ENCODE results near the gene BAIAP3.

Gene BAIAP3

DNA sequence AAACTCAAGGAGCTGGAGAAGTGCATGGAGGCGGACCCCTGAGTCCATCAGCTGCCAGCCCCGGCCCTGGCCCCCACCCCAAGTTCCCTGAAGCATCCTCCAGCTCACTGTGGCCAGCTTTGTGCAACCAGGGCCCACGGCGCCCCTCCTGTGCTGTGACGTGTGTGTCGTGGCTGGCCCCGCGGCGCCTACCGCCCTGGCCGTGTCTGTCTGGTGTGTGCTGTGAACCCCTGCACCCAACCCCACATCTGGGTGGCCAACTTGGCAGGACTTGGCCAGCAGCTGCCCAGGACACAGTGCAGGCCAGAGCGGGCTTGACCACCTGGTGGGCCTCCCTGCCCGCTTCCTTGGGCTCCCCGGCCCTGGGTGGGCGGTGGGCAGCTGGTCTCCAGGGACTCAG is 15.0 kb downstream of the BAIAP3 start:
- DNase-seq (ENCODE audit: low spot score), result no peak

DNA sequence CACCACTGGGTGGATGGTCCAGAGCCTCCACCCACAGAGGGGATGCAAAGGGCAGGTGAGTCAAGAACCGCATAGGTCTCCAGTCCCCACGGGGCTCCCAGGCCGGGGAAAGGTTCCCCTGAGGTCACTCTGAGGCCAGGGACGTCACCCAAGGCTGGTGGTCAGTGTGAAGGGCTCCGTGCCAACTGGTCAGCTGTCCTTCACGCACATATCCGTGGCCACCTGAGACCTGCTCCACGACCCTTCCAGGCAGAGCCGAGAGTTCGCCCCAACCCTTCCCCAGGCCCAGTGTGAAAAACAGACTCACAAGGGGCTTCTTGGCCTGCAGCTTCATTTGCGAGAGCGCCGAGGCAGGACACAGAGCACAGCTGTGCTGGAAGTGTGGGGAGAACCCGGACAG is 15.5 kb downstream of the BAIAP3 start:
- no peak for DNase-seq (ENCODE audit: low spot score)

DNA sequence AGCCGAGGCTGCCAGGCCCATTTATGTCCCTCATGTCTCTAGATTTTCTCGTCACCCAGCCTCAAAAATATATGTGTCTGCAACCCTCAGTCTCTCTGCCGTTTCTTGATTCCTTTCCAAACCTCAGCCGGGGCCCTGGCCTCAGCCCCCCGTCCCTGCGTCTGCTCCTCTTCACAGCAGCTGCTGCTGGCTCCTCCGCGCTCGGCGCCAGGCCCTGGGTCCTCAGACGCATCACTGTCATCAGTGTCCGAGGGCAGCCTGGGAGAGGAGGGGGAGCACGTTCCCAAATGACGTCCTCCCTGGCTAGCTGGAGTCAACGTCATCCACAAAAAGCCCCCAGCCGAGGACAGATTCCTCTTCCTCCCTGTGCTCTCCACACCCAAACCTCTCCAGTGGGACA is 15.9 kb downstream of the BAIAP3 start:
- DNase-seq (ENCODE audit: low spot score), result no peak

DNA sequence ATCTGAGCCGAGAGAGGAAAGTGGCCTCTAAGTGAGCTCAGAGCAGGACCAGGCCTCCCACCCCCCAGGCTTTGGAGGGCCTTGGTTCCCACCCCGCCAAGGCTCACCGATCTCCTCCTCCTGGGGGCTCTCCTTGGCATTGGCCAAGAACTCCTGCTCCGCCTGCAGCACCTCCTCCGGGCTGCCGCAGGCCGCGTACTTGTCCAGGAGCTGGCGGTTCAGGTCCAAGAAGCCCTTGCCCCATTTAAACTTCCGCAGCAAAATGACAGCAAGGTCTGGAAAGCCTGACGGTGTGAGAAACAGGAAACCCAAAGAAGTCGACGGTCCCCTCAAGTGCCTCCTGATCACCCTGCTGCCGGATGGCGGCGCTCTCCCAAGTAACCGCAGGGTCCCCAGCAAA is 16.5 kb downstream of the BAIAP3 start:
- DNase-seq (ENCODE audit: low spot score), result no peak

DNA sequence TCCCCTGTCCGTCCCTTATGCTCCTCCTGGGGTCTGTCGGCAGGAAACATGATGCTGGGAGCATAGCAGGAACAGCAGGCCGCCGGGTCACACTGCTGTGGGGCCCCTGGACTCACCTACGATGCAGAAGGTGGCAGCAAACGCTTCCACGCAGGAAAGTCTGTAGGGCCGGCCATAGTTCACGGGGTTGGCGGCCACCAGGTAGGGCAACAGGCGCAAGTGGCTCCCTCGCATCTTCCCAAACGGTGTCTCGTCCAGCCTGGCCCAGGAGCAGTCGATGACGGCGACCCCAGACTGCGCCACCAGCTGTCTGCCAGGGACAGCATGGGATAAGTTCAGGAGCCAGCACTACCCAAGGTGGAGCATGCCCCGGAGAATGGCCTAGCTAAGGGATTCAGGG is 17.2 kb downstream of the BAIAP3 start:
- no peak for DNase-seq (ENCODE audit: low spot score)

DNA sequence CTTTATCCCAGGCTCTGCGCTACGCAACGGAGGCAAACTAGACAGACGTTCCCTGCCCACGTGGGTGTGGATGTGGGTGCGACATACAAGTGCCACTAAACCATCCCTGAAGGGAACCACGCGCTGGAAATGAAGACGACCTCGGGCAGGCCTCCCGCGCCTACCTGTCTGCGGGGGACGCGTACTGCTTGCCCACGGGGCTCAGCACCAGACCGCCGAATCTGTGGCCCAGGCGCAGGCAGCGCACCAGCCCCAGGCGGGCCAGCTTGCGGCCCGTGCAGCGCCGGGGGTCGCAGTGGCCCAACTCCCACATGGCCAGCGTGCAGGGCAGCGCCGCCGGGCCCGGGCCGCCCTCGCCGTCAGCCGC is 17.8 kb downstream of the BAIAP3 start:
- DNase-seq (ENCODE audit: low spot score), result no peak

DNA sequence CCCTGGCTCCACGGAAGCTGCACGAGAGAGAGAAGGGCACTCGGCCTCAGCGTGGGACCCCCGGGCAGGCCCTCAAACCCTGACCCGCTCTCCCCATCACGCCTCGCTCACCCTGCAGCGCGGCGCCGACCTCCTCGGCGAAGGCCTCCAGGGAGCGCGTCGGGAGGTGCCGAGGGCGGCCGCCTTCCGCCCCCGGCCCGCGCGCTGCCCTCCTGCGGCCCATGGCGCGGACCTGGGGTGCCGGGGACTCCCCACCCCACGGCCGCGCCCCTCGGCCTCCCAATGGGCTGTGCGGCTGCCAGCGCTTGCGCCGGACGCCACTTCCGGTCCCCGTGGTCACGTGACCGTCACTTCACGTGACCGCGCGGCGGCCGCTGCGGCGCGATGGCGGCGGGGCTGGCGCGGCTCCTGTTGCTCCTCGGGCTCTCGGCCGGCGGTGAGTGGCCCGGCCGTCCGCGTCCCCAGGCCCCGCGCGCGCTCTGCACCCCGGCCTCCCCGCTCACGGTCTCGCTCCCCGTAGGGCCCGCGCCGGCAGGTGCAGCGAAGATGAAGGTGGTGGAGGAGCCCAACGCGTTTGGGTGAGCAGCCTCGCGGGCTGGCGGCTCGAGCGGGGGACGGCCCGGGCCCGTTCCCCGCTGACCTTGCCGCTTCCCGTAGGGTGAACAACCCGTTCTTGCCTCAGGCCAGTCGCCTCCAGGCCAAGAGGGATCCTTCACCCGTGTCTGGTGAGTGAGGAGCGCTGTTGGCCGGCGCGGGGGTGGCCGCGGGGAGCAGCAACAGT is 18.3 kb downstream of the BAIAP3 start, which contains the start of the genes GNPTG and TSR3:
Gene GNPTG (plus strand): TSS at position 350 of the 781 bp plus-strand sequence. CDS start 35 bp downstream, at position 385.
Gene TSR3 (minus strand): TSS at position 297 of the 781 bp plus-strand sequence. CDS start 74 bp downstream, at position 223.
- DNase-seq (ENCODE audit: low spot score), result peak; percentile 95

DNA sequence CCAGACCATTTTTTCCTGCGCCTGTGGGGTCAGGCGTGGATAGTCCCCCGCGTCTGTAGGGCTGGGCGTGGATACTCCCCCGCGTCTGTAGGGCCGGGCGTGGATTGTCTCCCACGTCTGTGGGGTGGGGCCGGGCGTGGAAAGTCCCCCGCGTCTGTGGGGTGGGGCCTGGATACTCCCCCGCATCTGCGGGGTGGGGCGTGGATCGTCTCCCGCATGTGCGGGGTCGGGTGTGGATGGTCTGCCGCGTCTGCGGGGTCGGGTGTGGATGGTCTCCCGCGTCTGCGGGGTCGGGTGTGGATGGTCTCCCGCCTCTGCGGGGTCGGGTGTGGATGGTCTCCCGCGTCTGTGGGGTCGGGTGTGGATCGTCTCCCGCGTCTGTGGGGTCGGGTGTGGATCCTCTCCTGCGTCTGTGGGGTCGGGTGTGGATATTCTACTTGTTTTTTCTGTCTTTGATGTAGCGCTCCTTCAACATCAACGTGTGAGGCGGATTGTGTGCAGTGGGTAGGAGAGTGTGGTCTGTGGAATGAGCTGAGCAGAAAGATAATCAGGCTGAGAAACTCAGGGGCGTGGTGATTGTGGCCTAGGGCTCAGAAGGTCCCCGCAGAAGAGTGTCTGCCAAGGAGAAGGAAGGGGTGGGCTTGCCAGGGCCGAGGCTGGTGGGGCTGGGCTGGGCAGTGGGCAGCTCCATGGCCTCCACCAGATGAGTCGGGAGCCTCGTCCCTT is 21.5 kb downstream of the BAIAP3 start:
- DNase-seq (ENCODE audit: low spot score), result no peak

DNA sequence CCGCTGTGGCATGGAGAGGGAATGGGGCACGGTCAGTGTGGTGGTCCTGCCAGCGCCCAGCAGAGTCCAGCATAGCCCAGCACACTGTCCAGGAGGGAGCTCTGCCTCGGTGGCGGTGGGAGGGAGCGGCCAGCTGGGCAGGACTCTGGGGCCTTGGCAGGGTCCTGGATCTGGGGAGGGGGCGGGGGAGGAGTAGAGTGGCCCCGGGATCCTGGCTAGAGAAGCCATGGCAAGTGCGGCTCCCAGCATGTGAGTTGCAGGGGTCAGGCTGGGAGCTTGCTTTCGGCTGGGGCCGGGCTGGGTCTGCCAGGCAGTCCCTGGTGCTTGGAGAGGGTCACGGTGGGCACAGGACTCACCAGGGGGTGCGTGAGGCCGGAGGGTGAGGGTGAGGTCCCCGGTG is 22.1 kb downstream of the BAIAP3 start:
- no peak for DNase-seq (ENCODE audit: low spot score)

DNA sequence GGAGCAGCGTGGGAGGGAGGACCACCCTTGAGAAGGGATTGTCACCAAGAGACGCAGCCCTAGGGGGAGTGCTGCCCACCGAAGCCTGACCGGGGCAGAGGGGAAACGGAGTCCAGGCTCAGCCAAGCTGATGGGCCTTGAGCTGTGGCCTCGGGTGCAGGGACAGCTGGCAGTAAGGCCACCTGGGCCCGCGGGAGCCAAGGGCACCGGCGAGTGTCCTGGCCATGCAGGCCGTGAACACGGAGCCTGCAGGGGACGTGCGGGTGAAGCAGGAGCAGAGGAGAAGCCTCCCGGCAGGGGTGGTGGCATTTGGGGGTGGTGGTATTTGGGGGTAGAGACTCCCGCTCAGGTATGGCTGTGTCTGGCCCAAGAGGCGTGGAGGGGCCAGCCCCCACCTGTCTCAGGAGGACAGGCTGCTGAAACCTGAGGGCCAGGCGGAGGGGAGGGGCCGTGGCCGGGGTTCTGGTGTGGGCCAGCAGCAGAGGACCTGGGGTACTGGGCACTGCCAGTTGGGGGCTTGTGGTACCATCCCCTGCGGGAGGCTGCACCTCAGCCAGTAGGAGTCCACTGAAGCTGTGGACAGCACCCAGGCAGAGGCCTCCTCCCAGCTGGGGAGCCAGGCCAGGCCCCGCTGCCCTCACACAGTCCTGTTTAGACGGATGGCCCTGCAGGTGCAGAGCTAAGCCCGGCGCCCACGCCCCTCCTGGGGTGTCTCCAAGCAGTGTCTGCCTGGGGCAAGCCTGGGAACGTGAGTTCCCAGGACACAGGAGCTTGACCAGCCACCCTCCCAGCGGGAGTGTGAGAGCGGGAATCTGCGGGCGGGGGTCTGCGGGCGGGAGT is 22.8 kb downstream of the BAIAP3 start:
- DNase-seq (ENCODE audit: low spot score), result no peak

DNA sequence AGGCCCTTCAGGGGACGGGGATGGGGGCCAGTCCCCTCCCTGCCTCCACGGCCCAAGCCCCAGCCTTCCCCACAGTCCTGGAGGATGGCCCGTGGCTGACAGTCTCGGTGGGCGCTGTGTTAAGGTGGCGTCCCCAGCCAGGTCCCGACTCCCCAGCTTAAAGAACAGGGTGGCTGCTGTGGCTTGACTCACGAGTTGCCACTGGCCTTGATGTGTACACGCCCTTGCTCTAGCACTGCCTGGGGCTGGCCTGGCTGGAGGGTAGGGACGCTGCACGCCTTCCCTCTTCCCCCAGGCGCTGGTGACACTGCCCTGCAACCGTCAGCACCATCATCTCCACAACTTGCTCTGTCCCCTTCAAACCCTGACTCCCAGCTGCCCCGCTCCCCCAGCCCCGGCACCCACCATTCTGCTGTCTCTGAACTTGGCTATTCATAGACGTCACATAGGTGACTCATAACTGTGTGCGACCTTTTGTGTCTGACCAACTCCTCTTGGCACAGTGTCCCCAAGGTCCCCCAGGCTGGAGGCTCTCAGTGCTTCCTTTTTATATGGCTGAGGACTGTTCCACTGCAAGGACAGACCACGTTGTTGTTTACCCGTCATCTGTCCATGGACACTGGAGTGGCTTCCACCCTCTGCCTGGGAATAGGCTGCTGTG is 24.6 kb downstream of the BAIAP3 start:
- DNase-seq (ENCODE audit: low spot score), result no peak

DNA sequence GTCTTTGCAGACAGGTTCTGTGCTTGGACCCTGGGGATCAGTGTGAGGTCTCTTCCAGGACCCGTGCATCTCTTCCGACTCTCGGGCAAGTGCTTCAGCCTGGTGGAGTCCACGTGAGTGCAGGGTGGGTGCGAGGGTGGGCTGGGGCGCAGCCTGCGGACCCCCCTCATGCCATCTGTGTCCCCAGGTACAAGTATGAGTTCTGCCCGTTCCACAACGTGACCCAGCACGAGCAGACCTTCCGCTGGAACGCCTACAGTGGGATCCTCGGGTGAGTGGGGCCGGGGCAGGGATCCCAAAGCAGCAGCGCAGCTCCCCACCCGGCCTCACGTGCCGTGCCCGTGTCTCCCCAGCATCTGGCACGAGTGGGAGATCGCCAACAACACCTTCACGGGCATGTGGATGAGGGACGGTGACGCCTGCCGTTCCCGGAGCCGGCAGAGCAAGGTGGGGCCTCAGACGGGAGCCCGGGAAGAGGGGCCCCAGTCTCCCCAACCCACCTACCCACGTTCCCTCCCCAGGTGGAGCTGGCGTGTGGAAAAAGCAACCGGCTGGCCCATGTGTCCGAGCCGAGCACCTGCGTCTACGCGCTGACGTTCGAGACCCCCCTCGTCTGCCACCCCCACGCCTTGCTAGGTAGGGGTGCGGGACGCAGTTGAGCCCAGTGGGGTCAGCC is 28.4 kb downstream of the BAIAP3 start:
- no peak for DNase-seq (ENCODE audit: low spot score)

DNA sequence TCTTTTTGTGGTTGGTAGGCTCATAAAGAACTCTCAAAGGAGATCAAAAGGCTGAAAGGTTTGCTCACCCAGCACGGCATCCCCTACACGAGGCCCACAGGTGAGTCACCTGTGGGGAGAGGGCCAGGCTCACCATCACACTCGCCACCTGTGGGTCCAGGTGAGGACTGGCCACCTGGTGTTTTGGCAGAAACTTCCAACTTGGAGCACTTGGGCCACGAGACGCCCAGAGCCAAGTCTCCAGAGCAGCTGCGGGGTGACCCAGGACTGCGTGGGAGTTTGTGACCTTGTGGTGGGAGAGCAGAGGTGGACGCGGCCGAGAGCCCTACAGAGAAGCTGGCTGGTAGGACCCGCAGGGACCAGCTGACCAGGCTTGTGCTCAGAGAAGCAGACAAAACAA is 29.4 kb downstream of the BAIAP3 start:
- DNase-seq (ENCODE audit: low spot score), result no peak

DNA sequence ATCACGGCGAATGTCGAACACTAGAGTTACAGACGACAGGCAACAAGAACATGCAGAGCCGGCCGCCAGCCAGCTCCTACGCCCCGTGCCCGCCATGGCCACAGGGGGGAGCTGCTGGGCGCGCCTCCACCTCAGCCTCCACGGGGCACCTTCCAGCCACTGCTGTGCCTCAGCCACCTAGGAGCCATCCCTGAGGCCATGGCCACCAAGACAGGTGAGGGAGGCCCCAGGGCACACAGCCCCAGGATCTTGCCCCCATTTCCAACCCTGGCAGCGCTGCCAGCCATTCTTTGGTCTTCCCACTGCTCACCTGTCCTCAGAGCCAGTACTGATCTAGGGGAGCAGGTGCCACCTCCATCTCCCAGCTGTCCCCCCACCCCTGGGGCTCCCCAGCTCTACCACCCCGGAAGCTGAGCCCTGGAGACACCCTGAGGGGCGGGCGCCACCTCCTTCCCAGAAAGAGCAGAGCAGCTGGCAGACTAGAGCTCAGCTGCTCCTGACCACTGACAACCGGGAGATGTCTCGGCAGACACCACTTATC is 30.1 kb downstream of the BAIAP3 start:
- DNase-seq (ENCODE audit: low spot score), result peak; percentile 81

DNA sequence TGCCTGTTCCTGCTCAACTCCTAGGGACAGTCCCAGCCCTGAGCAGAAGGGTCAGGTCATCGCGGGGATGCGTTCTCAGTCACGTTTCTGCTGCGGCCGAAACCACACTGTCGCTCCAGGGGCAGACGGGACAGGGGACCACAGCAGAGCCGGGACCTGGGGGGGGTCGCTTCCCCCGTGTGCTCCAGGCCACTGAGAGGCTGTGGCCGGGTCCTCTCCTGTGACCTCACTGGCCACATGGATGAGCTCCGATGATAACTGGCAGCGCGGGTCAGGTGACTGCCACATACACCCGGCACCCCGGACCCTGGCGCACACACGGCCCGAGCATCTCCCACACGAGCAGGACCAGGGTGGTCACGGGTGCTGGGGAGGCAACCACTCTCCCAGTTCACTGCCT is 31.1 kb downstream of the BAIAP3 start:
- DNase-seq (ENCODE audit: low spot score), result no peak

DNA sequence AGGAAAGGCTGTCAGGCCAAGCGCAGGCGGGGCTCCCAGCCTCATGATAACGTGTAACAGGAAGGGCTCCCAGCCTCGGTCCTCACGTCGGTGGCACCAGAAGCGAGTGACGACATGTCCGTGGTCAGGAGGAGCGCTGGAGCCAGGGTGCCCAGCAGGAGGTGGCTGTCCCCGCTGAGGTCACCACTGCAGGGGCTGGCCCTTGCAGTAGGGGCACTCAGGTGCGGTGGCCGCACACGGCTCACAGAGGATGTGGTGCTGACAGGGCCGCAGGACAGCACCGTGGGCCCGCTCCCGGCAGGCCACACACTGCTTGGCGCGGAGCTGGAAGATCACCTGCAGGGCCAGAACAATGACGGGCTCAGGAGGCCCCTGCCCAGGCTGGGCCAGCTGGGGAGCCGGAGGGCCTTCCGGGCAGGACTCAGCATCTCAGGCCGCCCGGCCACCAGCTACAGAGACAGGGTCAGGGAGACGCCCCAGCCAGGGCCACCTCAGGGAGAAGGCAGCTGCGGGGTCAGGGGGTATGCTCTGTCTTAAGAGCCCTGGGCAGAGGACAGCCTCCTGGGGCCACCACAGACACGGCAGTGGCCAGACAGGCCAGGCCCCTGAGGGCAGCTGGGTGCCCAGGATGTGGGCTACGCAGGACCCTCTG is 32.7 kb downstream of the BAIAP3 start:
- no peak for DNase-seq (ENCODE audit: low spot score)

DNA sequence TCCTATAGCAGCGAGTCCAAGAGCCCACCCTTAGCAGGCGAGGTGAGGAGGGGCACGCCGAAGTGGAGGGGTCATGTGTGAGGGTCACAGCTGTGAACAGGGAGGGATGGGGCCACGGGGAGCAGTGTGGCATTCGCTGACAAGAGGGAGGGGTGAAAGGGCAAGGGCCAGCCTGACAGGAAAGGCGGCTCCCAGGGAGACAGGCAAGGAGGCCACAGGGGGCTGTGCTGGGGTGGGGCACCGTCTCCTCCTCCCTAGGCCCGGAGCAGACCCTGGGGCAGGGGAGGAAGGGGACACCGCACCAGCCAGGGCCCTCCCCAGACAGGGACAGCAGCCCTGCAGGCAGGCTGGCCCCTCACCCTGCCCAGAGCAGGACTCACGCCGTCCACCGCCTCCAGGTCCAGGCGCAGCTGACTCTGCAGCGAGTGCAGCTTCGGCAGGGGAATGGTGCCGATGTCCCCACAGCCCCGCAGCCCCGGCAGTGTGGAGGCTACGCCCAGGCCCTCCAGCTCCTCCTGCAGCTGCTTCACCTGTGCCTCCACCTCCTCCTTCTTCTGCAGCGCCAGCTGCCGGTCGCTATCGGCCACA is 33.4 kb downstream of the BAIAP3 start:
- DNase-seq (ENCODE audit: low spot score), result no peak

DNA sequence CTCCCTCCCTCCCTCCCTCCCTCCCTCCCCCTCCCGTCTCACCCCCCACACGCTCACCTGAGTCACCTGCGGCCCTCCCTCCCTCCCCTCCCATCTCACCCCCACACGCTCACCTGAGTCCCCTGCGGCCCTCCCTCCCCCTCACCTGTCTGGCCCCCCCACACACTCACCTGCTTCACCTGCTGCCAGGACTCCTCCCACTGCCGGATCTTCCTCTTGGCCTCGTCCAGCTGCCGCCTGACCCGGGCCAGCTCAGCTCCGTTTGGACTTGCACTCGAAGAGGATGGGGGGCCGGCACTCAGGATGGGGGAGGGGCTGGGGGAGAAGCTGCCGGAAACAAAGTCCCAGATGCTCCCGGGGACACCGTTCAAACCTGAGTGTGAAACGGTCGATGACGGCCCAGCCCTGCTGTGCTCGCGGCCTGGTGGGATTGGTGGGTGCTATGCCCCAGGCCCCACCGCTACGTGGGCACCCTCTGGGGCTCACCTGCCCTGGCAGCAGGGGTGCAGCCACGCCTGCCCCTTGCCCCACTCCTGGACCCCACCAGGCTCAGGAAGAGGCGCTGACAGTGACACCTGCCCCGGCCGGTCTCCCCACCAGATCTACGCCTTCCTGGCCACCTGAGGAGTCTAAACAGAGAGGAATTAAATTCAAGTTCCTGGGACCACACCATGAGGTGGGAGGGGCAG is 34.2 kb downstream of the BAIAP3 start:
- no peak for DNase-seq (ENCODE audit: low spot score)
